IPS-15b (cell line): ENCODE results near the gene CRHR1.

Experiments used
- H3K27me3 ChIP-seq: one replicate; pipeline ENCODE4 v1.6.1; 2013; ENCODE audit warnings: low read length; ENCODE audit not compliant: control insufficient read depth, insufficient read depth
- H3K36me3 ChIP-seq: one replicate; pipeline ENCODE4 v1.6.1; 2013; ENCODE audit warnings: low read length; ENCODE audit not compliant: control insufficient read depth, insufficient read depth
- H3K4me1 ChIP-seq: one replicate; pipeline ENCODE4 v1.6.1; 2013; ENCODE audit warnings: mild to moderate bottlenecking, low read length; ENCODE audit not compliant: control insufficient read depth, insufficient read depth
- H3K4me3 ChIP-seq: one replicate; pipeline ENCODE4 v1.5.1; 2013; ENCODE audit warnings: low read depth, low read length
- H3K9ac ChIP-seq: one replicate; pipeline ENCODE4 v1.6.1; 2013; ENCODE audit warnings: low read depth, mild to moderate bottlenecking, low read length
- H3K9me3 ChIP-seq: one replicate; pipeline ENCODE4 v1.6.1; 2013; ENCODE audit warnings: mild to moderate bottlenecking, low read length; ENCODE audit not compliant: control insufficient read depth, insufficient read depth

CRHR1 gene

DNA sequence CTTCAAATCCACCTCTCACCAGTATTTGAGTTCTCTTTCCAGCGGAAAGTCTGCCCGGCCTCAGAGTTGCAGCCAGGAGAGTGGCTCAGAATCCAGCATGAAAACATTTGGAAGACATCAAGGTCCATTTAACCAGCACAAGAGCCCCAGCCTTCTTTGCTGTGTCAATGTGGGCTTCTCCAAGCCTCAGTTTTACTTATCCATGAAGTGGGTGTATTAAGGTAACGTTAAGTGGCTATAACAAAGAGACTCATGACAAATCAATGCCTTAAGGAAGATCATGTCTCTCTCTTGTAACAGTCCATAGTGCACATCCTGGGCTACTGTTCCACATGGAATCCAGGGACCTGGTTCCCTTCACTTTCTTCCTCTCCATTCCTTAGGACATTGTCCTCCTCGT lies 59.6 kb downstream of the CRHR1 start:
- Histone ChIP-seq H3K27me3 (no peaks in the 10 kb centered on the region), H3K9me3 (no peaks in the 10 kb centered on the region), H3K4me3 (no peak overlapping the region), H3K9ac (no peak overlapping the region), H3K4me1 (no peaks in the 10 kb centered on the region), H3K36me3 (no peaks in the 10 kb centered on the region)

DNA sequence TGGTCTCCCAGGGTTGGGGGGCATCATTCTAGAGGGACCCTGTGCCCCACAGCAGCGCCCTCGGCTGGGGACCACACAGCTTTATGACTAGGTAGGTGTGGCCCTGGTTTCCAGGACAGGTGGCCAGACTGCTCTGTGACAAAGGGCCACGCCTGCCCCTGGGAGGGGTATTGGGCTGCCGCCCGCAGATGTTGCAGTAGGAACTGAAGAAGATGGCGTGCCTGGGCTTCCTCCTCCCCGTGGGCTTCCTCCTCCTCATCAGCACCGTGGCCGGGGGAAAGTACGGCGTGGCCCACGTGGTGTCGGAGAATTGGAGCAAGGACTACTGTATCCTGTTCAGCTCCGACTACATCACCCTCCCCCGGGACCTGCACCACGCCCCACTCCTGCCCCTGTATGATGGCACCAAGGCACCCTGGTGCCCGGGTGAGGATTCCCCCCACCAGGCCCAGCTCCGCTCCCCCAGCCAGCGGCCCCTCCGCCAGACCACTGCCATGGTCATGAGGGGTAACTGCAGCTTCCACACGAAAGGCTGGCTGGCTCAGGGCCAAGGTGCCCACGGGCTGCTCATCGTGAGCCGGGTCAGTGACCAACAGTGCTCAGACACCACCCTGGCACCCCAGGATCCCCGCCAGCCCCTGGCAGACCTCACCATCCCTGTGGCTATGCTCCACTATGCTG lies 60.7 kb downstream of the CRHR1 start, which contains the start of gene SPPL2C:
Gene SPPL2C (plus strand): TSS at position 187 of the 681 bp plus-strand sequence. CDS start 26 bp downstream, at position 213.
- Histone ChIP-seq H3K4me3 (no peak within 1 kb of the TSS), H3K9ac (no peak within 1 kb of the TSS), H3K27me3 (no peaks in the 10 kb centered on the region), H3K36me3 (no peaks in the 10 kb centered on the region), H3K9me3 (no peaks in the 10 kb centered on the region), H3K4me1 (no peaks in the 10 kb centered on the region)

DNA sequence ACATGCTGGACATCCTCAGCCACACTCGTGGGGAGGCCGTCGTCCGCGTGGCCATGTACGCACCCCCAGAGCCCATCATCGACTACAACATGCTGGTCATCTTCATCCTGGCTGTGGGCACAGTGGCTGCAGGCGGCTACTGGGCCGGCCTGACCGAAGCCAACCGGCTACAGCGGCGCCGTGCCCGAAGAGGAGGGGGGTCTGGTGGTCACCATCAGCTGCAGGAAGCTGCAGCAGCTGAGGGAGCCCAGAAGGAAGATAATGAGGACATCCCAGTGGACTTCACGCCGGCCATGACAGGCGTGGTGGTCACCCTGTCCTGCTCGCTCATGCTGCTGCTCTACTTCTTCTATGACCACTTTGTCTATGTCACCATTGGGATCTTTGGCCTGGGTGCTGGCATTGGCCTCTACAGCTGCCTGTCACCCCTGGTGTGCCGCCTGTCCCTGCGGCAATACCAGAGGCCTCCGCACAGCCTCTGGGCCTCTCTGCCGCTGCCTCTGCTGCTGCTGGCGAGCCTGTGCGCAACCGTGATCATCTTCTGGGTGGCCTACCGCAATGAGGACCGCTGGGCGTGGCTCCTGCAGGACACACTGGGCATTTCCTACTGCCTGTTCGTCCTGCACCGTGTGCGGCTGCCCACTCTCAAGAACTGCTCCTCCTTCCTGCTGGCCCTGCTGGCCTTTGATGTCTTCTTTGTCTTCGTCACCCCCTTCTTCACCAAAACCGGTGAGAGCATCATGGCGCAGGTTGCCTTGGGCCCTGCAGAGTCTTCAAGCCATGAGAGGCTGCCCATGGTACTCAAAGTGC lies 61.5 kb downstream of the CRHR1 start:
- Histone ChIP-seq H3K4me1 (no peaks in the 10 kb centered on the region), H3K27me3 (no peaks in the 10 kb centered on the region), H3K9me3 (no peaks in the 10 kb centered on the region), H3K4me3 (no peak overlapping the region), H3K36me3 (no peaks in the 10 kb centered on the region), H3K9ac (no peak overlapping the region)

DNA sequence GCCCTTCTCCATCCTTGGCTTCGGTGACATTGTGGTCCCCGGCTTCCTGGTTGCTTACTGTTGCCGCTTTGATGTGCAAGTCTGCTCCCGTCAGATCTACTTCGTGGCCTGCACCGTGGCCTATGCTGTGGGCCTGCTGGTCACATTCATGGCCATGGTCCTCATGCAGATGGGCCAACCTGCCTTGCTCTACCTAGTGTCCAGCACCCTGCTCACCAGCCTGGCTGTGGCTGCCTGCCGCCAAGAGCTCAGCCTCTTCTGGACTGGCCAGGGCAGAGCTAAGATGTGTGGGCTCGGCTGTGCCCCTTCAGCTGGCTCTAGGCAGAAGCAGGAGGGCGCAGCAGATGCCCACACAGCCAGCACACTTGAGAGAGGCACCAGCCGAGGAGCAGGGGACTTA lies 62.1 kb downstream of the CRHR1 start:
- H3K9ac ChIP-seq: no peak overlapping the region
- no peaks in the 10 kb centered on the region for H3K27me3 ChIP-seq
- H3K4me1 ChIP-seq: no peaks in the 10 kb centered on the region
- no peaks in the 10 kb centered on the region for H3K9me3 ChIP-seq
- H3K4me3 ChIP-seq: no peak overlapping the region
- H3K36me3 ChIP-seq: no peaks in the 10 kb centered on the region

DNA sequence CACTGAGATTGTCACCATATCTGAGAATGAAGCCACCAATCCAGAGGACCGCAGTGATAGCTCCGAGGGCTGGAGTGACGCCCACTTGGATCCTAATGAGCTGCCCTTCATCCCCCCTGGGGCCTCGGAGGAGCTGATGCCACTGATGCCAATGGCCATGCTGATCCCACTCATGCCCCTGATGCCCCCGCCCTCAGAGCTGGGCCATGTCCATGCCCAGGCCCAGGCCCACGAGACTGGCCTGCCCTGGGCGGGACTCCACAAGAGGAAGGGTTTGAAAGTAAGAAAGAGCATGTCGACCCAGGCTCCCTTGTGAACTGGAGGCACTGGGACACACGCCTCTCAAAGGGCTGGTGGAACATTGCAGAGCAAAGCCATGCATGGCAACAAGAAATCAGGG lies 62.5 kb downstream of the CRHR1 start:
- Histone ChIP-seq H3K9me3 (no peaks in the 10 kb centered on the region), H3K27me3 (no peaks in the 10 kb centered on the region), H3K36me3 (no peaks in the 10 kb centered on the region), H3K9ac (no peak overlapping the region), H3K4me3 (no peak overlapping the region), H3K4me1 (no peaks in the 10 kb centered on the region)

DNA sequence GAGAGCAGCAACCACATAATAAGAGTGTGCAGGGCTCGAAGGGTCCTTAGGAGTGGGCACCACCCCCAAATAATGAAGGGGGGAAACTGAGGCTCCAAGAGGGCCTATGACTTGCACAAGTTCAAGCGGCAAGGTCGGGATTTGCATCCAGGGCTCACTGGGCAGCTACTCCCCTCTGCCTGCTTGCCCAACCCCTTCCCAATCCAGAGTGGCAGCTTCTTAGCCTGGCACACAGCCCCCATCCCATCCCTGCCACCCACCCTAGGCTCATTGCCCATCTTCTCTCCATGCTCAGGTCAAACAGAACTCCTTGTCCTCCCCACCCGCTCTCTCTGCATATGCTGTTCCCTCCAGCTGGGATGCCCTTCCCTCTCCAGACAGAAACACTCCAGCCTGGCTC lies 63.0 kb downstream of the CRHR1 start:
- Histone ChIP-seq H3K9me3 (no peaks in the 10 kb centered on the region), H3K4me3 (no peak overlapping the region), H3K9ac (no peak overlapping the region), H3K36me3 (no peaks in the 10 kb centered on the region), H3K27me3 (peaks cover under 1% of the 10 kb centered on the region), H3K4me1 (no peaks in the 10 kb centered on the region)

DNA sequence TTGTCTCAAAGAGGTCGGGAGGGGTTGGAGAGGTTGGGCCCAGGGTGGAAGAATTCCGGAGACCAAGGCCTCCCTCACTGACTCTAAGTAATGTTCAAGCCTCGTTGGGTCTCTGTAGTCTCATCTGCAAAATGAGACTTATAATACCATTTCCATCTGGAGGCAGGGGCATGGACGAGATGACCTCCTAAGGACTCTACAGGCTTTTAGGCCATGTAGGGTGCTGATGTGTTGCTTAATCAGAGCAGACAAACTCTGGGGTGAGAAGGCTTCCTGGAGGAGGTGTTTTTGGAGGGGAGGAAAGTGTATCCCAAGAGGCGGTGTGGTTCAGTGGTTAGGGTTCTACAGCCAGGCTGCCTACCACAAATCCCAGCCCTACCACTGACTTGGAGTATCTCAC lies 63.6 kb downstream of the CRHR1 start:
- Histone ChIP-seq H3K9me3 (no peaks in the 10 kb centered on the region), H3K4me3 (no peak overlapping the region), H3K9ac (no peak overlapping the region), H3K4me1 (no peaks in the 10 kb centered on the region), H3K27me3 (peaks cover 3% of the 10 kb centered on the region), H3K36me3 (no peaks in the 10 kb centered on the region)

DNA sequence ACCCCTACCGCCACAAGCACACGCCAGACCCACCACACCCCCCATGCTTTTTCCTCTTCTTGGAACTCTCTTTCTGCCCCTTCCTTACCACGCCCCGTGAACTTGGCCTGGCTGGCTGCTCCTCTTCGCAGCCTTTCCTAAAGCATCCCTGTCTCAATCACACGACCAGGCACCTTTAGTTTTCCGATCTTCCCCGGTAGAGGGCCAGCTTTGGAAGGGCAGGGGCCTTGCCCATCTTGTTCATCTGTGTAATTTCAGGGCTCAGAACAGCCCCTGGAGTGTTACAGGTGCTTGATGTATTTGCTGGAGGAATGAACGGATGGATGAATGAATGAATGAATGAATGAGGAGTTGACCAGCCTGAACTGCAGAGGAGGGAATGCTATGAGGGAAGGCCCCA lies 64.3 kb downstream of the CRHR1 start:
- peaks cover 3% of the 10 kb centered on the region for H3K27me3 ChIP-seq
- H3K9ac ChIP-seq: no peak overlapping the region
- no peaks in the 10 kb centered on the region for H3K36me3 ChIP-seq
- H3K4me3 ChIP-seq: no peak overlapping the region
- no peaks in the 10 kb centered on the region for H3K4me1 ChIP-seq
- H3K9me3 ChIP-seq: no peaks in the 10 kb centered on the region

DNA sequence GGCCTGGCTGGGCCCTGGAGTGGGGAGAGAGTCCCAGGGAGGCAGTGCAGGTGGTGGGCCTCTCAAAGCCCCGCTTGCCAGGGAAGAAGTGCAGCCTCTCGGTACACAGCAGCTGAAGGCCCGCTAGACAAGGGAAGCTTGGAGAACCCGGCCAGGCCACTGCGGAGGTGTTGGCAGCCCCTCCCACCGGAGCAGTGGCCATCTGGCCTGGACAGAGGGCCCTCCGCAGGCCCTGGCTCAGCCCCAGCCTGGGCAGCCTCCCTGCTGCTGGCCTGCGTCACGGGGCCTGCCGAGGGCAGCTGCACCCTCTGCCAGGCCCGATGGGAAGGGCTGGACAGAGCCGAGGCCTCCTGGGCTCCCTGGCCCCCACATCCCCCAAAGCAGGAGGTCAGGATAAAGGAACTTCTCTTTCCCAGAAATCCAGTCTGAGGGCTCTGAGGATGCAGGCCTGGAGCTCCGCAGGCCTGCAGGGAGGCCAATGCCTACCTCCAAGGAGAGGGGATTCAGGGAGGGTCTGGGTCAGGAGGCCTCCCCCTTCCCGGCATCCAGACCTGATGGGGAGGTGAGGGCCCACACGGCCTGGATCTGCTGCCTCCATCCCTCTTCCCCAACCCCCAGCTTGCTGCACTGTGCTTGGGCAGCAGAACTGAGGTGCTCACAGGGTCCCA lies 64.9 kb downstream of the CRHR1 start:
- peaks cover 3% of the 10 kb centered on the region for H3K27me3 ChIP-seq
- H3K9me3 ChIP-seq: no peaks in the 10 kb centered on the region
- no peaks in the 10 kb centered on the region for H3K4me1 ChIP-seq
- H3K9ac ChIP-seq: no peak overlapping the region
- H3K4me3 ChIP-seq: no peak overlapping the region
- no peaks in the 10 kb centered on the region for H3K36me3 ChIP-seq

DNA sequence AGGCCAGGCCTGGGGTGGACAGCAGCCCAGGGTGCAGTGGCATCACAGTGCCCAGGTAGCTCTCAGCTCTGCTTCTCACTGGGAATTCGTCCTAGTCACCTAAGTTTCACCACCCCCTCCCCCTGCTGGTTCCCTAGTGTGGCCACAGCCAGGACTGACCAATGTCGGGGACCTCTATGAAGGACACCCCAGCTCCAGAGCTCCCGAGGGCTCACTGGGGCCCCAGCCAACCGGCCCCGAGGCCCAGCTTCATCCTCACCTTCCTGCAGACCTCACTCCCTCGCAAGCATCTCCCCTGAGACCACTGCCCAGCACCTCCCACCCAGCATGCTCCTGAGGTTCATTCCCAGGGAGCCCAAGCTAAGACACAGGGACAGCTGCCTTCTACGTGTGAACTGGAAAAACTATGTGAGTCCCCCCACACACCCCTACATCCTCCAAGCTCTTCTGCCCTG lies 65.4 kb downstream of the CRHR1 start:
- no peaks in the 10 kb centered on the region for H3K4me1 ChIP-seq
- H3K9me3 ChIP-seq: no peaks in the 10 kb centered on the region
- peaks cover 3% of the 10 kb centered on the region for H3K27me3 ChIP-seq
- H3K4me3 ChIP-seq: no peak overlapping the region
- H3K36me3 ChIP-seq: no peaks in the 10 kb centered on the region
- no peak overlapping the region for H3K9ac ChIP-seq

DNA sequence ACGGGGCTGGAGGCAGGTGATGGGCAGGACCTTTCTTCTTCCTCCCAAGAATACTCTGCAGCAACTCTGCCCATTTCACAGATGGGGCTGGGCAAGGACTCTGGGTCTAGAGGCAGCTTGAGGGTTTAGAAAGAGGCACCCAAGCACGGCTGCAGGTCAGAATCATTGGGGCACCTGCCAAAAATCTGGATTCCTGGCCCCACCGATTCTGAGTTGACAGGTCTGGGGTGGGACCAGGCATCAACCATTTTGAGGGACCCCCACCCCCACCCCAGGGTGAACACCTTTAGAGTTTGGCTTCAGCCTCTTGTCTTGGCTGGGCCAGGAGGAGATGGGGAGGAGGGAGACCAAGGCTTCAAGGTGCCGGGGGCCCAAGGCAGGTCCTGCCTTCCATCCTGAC lies 65.9 kb downstream of the CRHR1 start:
- Histone ChIP-seq H3K9ac (no peak overlapping the region), H3K4me3 (no peak overlapping the region), H3K36me3 (no peaks in the 10 kb centered on the region), H3K27me3 (peaks cover 3% of the 10 kb centered on the region), H3K4me1 (no peaks in the 10 kb centered on the region), H3K9me3 (no peaks in the 10 kb centered on the region)
